Mesothelial cell of epicardium (in vitro differentiated cells): ENCODE data around the gene LGALS4. TPM values are rescaled to one million over a fixed set of nuclear protein-coding genes. Genes with fewer than 3 reads are reported as not detected.

Experiments used
- DNase-seq, 2 experiments: peaks; one replicate each; pipeline ENCODE4 v3.0.0; 2021; ENCODE audit warnings: low spot score in 2 of 2; ENCODE audit not compliant: unreplicated experiment in 2 of 2
- H3K27ac Mint-ChIP-seq: 2 replicates; pipeline ENCODE4 v1.8.0; 2021; ENCODE audit warnings: mixed read lengths
- H3K27me3 Mint-ChIP-seq: 2 replicates; pipeline ENCODE4 v1.8.0; 2021; ENCODE audit warnings: low read depth, mixed read lengths
- H3K36me3 Mint-ChIP-seq: 2 replicates; pipeline ENCODE4 v1.8.0; 2021; ENCODE audit warnings: mixed read lengths
- H3K4me1 Mint-ChIP-seq: 2 replicates; pipeline ENCODE4 v1.8.0; 2021; ENCODE audit warnings: mixed read lengths
- H3K4me3 Mint-ChIP-seq: 2 replicates; pipeline ENCODE4 v1.8.0; 2021; ENCODE audit warnings: mild to moderate bottlenecking, moderate library complexity, mixed read lengths
- H3K9me3 Mint-ChIP-seq: 2 replicates; pipeline ENCODE4 v1.8.0; 2021; ENCODE audit warnings: mixed read lengths
- total RNA-seq: library from RNA; stranded (reverse); gene quantifications from 3 replicates; pipeline ENCODE4 v1.2.1, GENCODE V29; 2021
- TF ChIP-seq, protein P1 (sequence below): fragments of 200-600 bp; sonication (generic); IDR thresholded peaks from one replicate; pipeline ENCODE4 v1.5.0; 2021; ENCODE audit warnings: antibody characterized with exemption; ENCODE audit not compliant: unreplicated experiment

The LGALS4 gene
- total RNA-seq, 1 donor from 2014 or later: 1.6 TPM

DNA sequence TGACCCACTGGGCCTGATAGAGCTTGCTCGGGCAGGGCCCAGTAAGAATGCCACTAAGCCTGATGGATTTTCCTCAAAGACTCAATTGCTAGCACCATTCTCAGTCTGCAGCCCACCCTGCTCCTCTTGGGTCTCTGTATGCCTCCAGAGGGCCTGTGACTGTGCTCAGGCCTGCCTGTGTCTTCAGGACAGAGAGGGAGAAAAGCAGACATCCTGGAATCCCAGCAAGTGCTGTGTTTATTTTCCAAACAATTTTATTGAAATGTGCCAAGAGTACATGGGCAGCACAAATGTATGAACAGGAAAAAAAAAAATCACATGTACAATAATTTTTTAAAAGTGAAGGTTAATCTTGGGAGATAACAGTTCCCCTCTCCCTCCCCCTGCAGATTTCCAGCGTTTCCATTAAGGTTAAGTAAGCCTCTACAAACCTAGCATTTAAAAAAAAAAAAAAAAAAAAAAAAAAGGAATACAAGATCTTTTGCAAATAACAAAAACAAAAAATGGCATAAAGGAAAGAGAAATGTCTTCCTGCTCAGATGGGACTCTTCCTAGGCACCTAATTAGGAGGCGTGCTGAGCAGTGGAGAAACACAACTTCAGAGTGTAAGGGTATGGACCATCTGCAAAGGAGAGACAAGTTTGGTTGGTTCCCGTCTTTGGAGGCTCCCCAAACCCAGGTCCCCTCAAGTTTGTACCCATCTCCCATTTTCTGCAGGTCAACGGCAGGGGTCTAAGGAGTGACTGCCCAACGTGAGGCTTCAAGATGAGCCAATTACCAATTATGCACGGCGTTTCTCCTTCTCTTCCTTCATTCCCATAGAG, 23.6 kb upstream of the LGALS4 start:
- Mint-ChIP-seq H3K27ac (peak overlapping the region; percentile 90), H3K27me3 (no peaks in the 10 kb centered on the region), H3K4me1 (peaks cover 37% of the 10 kb centered on the region), H3K9me3 (no peaks in the 10 kb centered on the region), H3K36me3 (peaks cover 25% of the 10 kb centered on the region), H3K4me3 (no peak overlapping the region)
- TF ChIP-seq, protein P1, sequence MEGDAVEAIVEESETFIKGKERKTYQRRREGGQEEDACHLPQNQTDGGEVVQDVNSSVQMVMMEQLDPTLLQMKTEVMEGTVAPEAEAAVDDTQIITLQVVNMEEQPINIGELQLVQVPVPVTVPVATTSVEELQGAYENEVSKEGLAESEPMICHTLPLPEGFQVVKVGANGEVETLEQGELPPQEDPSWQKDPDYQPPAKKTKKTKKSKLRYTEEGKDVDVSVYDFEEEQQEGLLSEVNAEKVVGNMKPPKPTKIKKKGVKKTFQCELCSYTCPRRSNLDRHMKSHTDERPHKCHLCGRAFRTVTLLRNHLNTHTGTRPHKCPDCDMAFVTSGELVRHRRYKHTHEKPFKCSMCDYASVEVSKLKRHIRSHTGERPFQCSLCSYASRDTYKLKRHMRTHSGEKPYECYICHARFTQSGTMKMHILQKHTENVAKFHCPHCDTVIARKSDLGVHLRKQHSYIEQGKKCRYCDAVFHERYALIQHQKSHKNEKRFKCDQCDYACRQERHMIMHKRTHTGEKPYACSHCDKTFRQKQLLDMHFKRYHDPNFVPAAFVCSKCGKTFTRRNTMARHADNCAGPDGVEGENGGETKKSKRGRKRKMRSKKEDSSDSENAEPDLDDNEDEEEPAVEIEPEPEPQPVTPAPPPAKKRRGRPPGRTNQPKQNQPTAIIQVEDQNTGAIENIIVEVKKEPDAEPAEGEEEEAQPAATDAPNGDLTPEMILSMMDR: no peak
- DNase-seq: no peak

DNA sequence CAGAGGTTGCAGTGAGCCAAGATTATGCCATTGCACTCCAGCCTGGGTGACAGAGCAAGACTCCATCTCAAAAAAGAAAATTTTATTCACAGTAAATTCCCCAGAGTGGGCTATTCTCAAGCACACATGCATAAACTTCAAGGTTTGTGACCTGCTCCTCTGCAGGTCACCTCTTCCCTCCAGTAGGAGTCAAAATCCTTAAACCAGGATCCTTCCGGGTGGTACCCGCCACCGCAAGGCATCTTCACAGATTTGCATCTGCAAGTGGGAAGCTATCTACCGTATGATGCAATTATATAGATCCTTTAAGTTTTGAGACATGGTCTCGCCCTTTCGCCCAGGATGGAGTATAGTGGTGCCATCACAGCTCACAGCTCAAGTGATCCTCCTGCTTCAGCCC, 21.8 kb upstream of the LGALS4 start:
- Mint-ChIP-seq H3K27ac (no peak overlapping the region), H3K36me3 (peaks cover 20% of the 10 kb centered on the region), H3K4me3 (no peak overlapping the region), H3K4me1 (peaks cover 39% of the 10 kb centered on the region), H3K27me3 (no peaks in the 10 kb centered on the region), H3K9me3 (no peaks in the 10 kb centered on the region)
- DNase-seq: no peak
- TF ChIP-seq, protein P1: no peak

DNA sequence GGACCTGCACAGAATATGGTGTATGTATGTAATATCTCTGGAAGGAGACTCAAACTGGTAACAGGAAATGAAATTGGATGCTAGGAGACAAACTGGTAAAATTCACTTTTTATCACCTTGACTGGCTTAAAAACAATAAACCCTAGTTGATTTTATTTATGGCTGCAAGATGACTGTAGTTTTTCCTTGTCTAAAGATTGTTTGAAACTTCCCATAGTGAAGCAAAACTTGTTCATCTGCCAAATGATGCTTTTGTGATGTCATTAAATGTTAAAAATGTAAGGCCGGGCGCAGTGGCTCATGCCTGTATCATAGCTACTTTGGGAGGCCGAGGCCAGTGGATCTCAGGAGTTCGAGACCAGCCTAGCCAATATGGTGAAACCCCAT, 21.4 kb upstream of the LGALS4 start:
- Mint-ChIP-seq H3K4me3 (no peak overlapping the region), H3K27ac (peak overlapping the region; percentile 47), H3K9me3 (no peaks in the 10 kb centered on the region), H3K36me3 (peaks cover 15% of the 10 kb centered on the region), H3K4me1 (peaks cover 35% of the 10 kb centered on the region), H3K27me3 (no peaks in the 10 kb centered on the region)
- no peak for DNase-seq
- TF ChIP-seq, protein P1: no peak

DNA sequence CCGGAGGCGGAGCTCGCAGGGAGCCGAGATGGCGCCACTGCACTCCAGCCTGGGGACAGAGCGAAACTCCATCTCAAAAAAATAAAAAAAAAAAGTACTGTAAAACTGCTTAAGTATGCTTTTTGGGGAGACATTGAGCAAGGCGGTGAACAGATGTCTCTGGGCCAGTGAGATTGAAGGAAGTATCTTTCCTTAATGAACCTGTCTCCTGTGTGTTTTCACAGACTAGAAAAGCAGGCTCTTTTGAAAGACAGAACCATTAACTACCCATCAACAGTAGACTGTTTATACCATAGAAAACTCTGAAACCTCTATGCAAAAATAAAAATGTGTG, 20.3 kb upstream of the LGALS4 start:
- Mint-ChIP-seq H3K4me1 (peaks cover 28% of the 10 kb centered on the region), H3K36me3 (peaks cover 13% of the 10 kb centered on the region), H3K27me3 (no peaks in the 10 kb centered on the region), H3K4me3 (no peak overlapping the region), H3K27ac (peak overlapping the region; percentile 97), H3K9me3 (no peaks in the 10 kb centered on the region)
- DNase-seq: no peak
- TF ChIP-seq, protein P1: no peak

DNA sequence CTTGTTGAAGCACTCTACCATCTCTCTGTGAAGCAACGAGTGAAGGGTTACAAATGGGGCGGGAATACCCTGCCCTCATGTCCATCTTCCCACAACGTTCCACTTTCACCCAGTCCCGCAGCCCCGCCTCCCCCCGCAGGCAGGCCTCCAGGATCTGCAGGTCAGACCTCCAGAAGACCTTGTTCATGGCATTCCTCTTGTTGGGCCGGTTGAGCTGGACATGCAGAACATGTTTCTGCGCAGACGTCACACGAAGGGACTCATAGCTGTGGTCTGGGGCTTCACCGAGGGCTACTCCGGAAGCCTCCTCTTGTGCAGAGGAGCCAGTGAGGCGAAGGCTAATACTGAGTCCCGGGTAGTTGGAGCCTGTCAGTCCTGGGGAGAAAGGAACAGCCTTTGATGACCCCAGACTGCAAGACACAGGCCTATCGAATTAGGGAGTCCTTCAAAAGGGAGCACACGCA, 18.4 kb upstream of the LGALS4 start:
- peaks cover 18% of the 10 kb centered on the region for H3K36me3 Mint-ChIP-seq
- peaks cover 19% of the 10 kb centered on the region for H3K4me1 Mint-ChIP-seq
- peak in 1 of 2 experiments; percentile 58 for DNase-seq
- H3K4me3 Mint-ChIP-seq: peak overlapping the region; percentile 73
- no peaks in the 10 kb centered on the region for H3K9me3 Mint-ChIP-seq
- H3K27ac Mint-ChIP-seq: peak overlapping the region; percentile 97
- TF ChIP-seq, protein P1: no peak
- H3K27me3 Mint-ChIP-seq: no peaks in the 10 kb centered on the region
